Endothelial cell of umbilical vein (primary cell): ENCODE measurements around the gene FZD8.

Source experiments
- GATA2 ChIP-seq: IDR thresholded peaks from 2 replicates; pipeline ENCODE4 v1.7.0; 2011; ENCODE audit warnings: low read depth, mild to moderate bottlenecking, moderate library complexity, mixed read lengths, low read length; ENCODE audit not compliant: insufficient read length, insufficient read depth
- JUN ChIP-seq: IDR thresholded peaks from 2 replicates; pipeline ENCODE4 v1.6.1; 2011; ENCODE audit warnings: borderline replicate concordance, low read depth; ENCODE audit not compliant: insufficient read length, insufficient read depth
- POLR2AphosphoS5 ChIP-seq: IDR thresholded peaks from 2 replicates; pipeline ENCODE4 v1.6.1; 2012; ENCODE audit warnings: low read depth, mild to moderate bottlenecking, control low read depth, low read length, moderate library complexity; ENCODE audit not compliant: insufficient read depth
- TF ChIP-seq, protein P1 (sequence below), 2 donors: IDR thresholded peaks; 1 replicate in 1 of 2; 2 replicates in 1 of 2; pipeline ENCODE4 v1.5.1; 2011; ENCODE audit warnings: low read length in 2 of 2, mild to moderate bottlenecking in 2 of 2, moderate library complexity in 2 of 2, control low read depth in 1 of 2, inconsistent platforms in 1 of 2, low read depth in 1 of 2; ENCODE audit not compliant: insufficient read depth in 1 of 2; ENCODE audit errors: extremely low read depth in 1 of 2

DNA sequence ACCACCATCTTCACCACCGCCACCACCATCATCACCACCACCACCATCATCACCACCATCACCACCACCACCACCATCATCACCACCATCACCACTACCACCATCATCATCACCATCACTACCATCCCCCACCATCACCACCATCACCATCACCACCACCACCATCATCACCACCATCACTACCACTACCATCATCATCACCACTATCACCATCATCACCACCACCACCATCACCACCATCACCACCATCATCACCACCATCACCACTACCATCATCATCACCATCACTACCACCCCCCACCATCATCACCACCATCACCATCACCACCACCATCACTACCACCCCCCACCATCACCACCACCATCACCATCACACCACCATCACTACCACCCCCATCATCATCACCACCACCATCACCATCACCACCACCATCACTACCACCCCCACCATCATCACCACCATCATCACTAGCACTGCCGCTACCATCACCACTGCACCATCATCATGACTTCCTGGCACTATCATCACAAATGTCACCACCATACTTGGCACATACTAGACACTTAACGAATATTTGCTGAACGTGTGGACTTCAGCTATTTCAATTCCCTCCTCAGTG lies 25.3 kb upstream of the FZD8 start:
- TF ChIP-seq POLR2AphosphoS5 = no peak
- TF ChIP-seq, protein P1, sequence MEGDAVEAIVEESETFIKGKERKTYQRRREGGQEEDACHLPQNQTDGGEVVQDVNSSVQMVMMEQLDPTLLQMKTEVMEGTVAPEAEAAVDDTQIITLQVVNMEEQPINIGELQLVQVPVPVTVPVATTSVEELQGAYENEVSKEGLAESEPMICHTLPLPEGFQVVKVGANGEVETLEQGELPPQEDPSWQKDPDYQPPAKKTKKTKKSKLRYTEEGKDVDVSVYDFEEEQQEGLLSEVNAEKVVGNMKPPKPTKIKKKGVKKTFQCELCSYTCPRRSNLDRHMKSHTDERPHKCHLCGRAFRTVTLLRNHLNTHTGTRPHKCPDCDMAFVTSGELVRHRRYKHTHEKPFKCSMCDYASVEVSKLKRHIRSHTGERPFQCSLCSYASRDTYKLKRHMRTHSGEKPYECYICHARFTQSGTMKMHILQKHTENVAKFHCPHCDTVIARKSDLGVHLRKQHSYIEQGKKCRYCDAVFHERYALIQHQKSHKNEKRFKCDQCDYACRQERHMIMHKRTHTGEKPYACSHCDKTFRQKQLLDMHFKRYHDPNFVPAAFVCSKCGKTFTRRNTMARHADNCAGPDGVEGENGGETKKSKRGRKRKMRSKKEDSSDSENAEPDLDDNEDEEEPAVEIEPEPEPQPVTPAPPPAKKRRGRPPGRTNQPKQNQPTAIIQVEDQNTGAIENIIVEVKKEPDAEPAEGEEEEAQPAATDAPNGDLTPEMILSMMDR (IDR thresholded peaks at IDR 0.05; ENCODE audit: extremely low read depth in 1 of 2, insufficient read depth in 1 of 2, low read depth in 1 of 2, low read length in 2 of 2) = no peak
- TF ChIP-seq JUN = no peak
- no peak for TF ChIP-seq GATA2
